Vagina (tissue), 2 donors: Measurements from ENCODE around the gene UGT1A6.
"Not testable (repeated sequence)": the region's sequence is repeated elsewhere in the genome, so short reads cannot be mapped to it uniquely, and the experiment has no call there.

Experiments used
- POLR2A ChIP-seq, 2 donors: fragments of 450-650 bp; IDR thresholded peaks; one replicate each; pipeline ENCODE4 v1.6.1; 2017; ENCODE audit warnings: antibody characterized with exemption in 2 of 2, mild to moderate bottlenecking in 2 of 2, moderate library complexity in 2 of 2
- POLR2AphosphoS5 ChIP-seq, 2 donors: sonication (generic); formaldehyde crosslinking; IDR thresholded peaks; one replicate each; pipeline ENCODE4 v1.9.0; 2017; ENCODE audit warnings: antibody characterized with exemption in 2 of 2, mild to moderate bottlenecking in 2 of 2, low read depth in 1 of 2; ENCODE audit not compliant: insufficient read depth in 1 of 2
- TF ChIP-seq, protein P1 (sequence below), 3 experiments: fragments of 450-650 bp in 2 of 3; fragments of 200-600 bp in 1 of 3; sonication (generic) in 1 of 3; IDR thresholded peaks; one replicate each; pipeline ENCODE4 v1.5.1; 2017 to 2019; ENCODE audit warnings: antibody characterized with exemption in 3 of 3, mild to moderate bottlenecking in 2 of 3, moderate library complexity in 2 of 3

DNA sequence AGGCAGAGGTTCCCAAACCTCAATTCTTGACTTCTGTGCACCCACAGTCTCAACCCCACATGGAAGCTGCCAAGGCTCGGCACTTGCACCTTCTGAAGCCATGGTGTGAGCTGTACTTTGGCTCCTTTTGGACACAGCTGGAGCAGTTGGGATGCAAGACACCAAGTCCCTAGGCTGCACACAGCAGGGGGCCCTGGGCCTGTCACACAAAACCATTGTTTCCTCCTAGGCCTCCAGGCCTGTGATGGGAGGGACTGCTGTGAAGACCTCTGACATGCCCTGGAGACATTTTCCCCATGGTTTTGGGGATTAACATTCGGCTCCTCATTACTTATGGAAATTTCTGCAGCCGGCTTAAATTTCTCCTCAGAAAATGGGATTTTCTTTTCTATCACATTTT lies 46.7 kb upstream of the UGT1A6 start:
- TF ChIP-seq, protein P1, sequence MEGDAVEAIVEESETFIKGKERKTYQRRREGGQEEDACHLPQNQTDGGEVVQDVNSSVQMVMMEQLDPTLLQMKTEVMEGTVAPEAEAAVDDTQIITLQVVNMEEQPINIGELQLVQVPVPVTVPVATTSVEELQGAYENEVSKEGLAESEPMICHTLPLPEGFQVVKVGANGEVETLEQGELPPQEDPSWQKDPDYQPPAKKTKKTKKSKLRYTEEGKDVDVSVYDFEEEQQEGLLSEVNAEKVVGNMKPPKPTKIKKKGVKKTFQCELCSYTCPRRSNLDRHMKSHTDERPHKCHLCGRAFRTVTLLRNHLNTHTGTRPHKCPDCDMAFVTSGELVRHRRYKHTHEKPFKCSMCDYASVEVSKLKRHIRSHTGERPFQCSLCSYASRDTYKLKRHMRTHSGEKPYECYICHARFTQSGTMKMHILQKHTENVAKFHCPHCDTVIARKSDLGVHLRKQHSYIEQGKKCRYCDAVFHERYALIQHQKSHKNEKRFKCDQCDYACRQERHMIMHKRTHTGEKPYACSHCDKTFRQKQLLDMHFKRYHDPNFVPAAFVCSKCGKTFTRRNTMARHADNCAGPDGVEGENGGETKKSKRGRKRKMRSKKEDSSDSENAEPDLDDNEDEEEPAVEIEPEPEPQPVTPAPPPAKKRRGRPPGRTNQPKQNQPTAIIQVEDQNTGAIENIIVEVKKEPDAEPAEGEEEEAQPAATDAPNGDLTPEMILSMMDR (IDR thresholded peaks at IDR 0.05), result not testable (repeated sequence)
- TF ChIP-seq POLR2AphosphoS5 (IDR thresholded peaks at IDR 0.05; ENCODE audit: insufficient read depth in 1 of 2, low read depth in 1 of 2); POLR2A (IDR thresholded peaks at IDR 0.05): not testable (repeated sequence)
